Measurements from ENCODE around the gene PSMD9.

Gene PSMD9

DNA sequence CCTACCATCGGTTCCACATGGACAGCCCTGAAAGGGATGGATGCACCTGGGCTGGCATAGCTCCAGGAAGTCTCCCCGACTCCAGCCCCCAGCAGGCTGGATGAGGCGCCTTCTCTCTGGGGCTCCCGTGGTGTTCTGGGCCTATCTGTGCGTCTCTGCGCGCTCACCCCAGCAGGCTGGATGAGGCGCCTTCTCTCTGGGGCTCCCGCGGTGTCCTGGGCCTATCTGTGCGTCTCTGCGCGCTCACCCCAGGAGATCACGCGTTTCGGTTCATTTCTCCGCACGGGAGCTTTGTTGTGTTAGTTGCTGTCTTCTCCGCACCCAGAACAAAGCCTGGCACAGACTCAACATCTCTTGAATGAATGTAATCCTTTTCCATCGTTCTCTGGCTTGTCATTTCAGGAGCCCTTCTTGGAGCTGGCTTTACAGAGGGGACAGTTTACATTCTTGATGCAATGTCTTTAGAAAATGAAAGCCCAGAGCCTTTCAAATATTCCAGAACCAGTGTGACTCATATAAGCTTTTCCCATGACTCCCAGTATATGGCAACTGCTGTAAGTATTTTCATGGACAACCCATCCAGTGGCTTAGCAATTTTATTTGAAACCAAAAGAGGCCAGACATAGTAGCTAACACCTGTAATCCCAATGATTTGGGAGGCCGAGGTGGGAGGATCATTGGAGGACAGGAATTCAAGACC lies 70.1 kb downstream of the PSMD9 start:
- no peaks in the 10 kb centered on the region for H3K27me3 ChIP-seq (ENCODE audit: control insufficient read depth in 3 of 3, insufficient read depth in 3 of 3, low read depth in 1 of 3, low read length in 3 of 3)
- H2BK15ac ChIP-seq (ENCODE audit: low read length) = no peak overlapping the region
- H2AK5ac ChIP-seq (ENCODE audit: low read depth, low read length) = no peak overlapping the region
- no peak overlapping the region for H3K4me2 ChIP-seq (ENCODE audit: insufficient read depth, low read length, poor library complexity, severe bottlenecking)
- no peak overlapping the region for H3K14ac ChIP-seq (ENCODE audit: low read length)
- H3K18ac ChIP-seq (ENCODE audit: low read length) = peak overlapping the region; percentile 42
- peaks cover 0 to 3% of the 10 kb centered on the region in 2 donors for H3K9me3 ChIP-seq (replicated peaks in 1 of 2; ENCODE audit: control insufficient read depth in 2 of 2, insufficient read depth in 1 of 2, low read depth in 1 of 2, low read length in 2 of 2)
- no peaks in the 10 kb centered on the region for H3K36me3 ChIP-seq (replicated peaks in 1 of 2; ENCODE audit: control insufficient read depth in 2 of 2, insufficient read depth in 2 of 2, low read length in 2 of 2)
- peak overlapping the region; percentile 17 for H3K4ac ChIP-seq (ENCODE audit: low read length)
- DNase-seq (ENCODE audit: low spot score) = no peak
- no peak overlapping the region for H4K91ac ChIP-seq (ENCODE audit: low read depth, low read length, poor library complexity)
- WGBS, 2 donors (ENCODE audit: extremely low coverage in 2 of 2, insufficient read length in 2 of 2, insufficient replicate concordance in 1 of 2) = no CpG with 5 or more reads among the region's 21 CpGs
- no peak overlapping the region for H3K9ac ChIP-seq (ENCODE audit: low read depth, low read length, poor library complexity)
- no peak overlapping the region for H4K8ac ChIP-seq (ENCODE audit: low read depth, low read length)
- H3K23ac ChIP-seq (ENCODE audit: low read depth, low read length, poor library complexity) = no peak overlapping the region
- no peak overlapping the region for H2AFZ ChIP-seq (ENCODE audit: low read length)
- no peaks in the 10 kb centered on the region for H3K4me1 ChIP-seq (ENCODE audit: control insufficient read depth in 2 of 2, insufficient read depth in 1 of 2, low read depth in 1 of 2, low read length in 2 of 2)
- H2BK120ac ChIP-seq (ENCODE audit: low read depth, low read length) = no peak overlapping the region
- no peak overlapping the region for H3K27ac ChIP-seq (replicated peaks; ENCODE audit: low read length)
- H2BK12ac ChIP-seq (ENCODE audit: low read length) = no peak overlapping the region
- no peak overlapping the region for H3K4me3 ChIP-seq (ENCODE audit: low read length in 2 of 2)
- H2BK5ac ChIP-seq (ENCODE audit: low read length) = no peak overlapping the region
- H3K79me1 ChIP-seq (ENCODE audit: low read depth, low read length) = no peaks in the 10 kb centered on the region

DNA sequence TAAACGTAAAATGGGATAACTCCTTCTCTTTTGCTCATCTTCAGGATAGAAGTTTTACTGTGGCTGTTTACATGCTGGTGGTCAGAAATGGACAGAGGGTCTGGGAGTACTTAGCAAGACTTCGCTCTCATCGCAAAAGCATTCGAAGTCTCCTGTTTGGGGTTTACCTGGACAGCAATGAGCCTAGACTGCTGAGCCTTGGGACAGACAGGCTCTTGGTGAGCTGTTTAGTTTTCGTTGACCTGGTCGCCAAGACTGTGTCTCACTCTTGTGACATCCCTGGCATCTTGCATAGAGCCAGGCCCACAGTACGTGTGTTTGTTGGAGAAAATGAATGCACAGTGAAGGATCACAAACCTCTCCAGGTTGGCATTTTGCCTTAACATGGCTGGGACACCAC lies 72.0 kb downstream of the PSMD9 start:
- Histone ChIP-seq H3K4ac (ENCODE audit: low read length) (no peak overlapping the region), H3K9ac (ENCODE audit: low read depth, low read length, poor library complexity) (no peak overlapping the region), H3K36me3 (replicated peaks in 1 of 2; ENCODE audit: control insufficient read depth in 2 of 2, insufficient read depth in 2 of 2, low read length in 2 of 2) (no peaks in the 10 kb centered on the region), H3K23ac (ENCODE audit: low read depth, low read length, poor library complexity) (no peak overlapping the region), H3K79me1 (ENCODE audit: low read depth, low read length) (no peaks in the 10 kb centered on the region), H3K27ac (replicated peaks; ENCODE audit: low read length) (no peak overlapping the region), H2BK5ac (ENCODE audit: low read length) (no peak overlapping the region), H2AFZ (ENCODE audit: low read length) (no peak overlapping the region), H4K91ac (ENCODE audit: low read depth, low read length, poor library complexity) (no peak overlapping the region), H3K4me1 (ENCODE audit: control insufficient read depth in 2 of 2, insufficient read depth in 1 of 2, low read depth in 1 of 2, low read length in 2 of 2) (no peaks in the 10 kb centered on the region), H2BK15ac (ENCODE audit: low read length) (no peak overlapping the region), H3K4me2 (ENCODE audit: insufficient read depth, low read length, poor library complexity, severe bottlenecking) (no peak overlapping the region), H2AK5ac (ENCODE audit: low read depth, low read length) (no peak overlapping the region), H4K8ac (ENCODE audit: low read depth, low read length) (no peak overlapping the region), H3K14ac (ENCODE audit: low read length) (no peak overlapping the region), H2BK120ac (ENCODE audit: low read depth, low read length) (no peak overlapping the region), H3K9me3 (replicated peaks in 1 of 2; ENCODE audit: control insufficient read depth in 2 of 2, insufficient read depth in 1 of 2, low read depth in 1 of 2, low read length in 2 of 2) (no peaks in the 10 kb centered on the region), H3K4me3 (ENCODE audit: low read length in 2 of 2) (no peak overlapping the region), H2BK12ac (ENCODE audit: low read length) (no peak overlapping the region), H3K18ac (ENCODE audit: low read length) (no peak overlapping the region), H3K27me3 (ENCODE audit: control insufficient read depth in 3 of 3, insufficient read depth in 3 of 3, low read depth in 1 of 3, low read length in 3 of 3) (no peaks in the 10 kb centered on the region)
- no peak for DNase-seq (ENCODE audit: low spot score)
- WGBS, 2 donors (ENCODE audit: extremely low coverage in 2 of 2, insufficient read length in 2 of 2, insufficient replicate concordance in 1 of 2) = no CpG with 5 or more reads among the region's 7 CpGs

DNA sequence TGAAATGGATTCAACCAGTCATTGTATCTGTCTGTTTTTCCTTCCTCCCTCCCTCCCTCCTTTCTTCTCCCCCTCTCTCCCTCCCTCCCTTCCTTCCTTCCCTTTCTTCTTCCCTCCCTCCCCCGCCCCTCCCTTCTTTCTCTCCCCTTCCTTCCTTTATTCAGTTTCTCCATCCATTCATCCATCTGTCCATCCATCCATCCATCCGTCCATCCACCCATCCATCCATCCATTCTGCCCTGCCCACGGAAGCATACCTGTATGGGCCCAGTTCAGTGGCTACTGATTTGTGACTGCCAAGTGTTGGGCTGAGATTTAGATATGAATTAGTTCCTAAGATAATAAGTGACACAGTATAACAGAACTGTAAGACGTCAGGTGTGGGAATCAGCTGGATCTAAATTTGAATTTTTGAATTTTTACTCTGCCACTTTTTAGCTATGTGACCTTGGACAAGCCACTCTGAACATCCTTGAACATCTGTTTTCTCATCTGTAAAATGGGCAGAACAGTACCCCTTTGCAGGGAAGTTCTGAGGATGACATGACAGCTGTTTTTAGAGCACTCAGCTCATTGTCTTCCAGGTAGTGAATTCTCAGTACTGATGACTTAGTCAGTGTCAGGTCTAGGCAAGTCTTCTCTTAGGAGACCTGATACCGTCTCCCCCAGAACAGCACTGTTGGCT lies 72.7 kb downstream of the PSMD9 start:
- no peak overlapping the region for H3K27ac ChIP-seq (replicated peaks; ENCODE audit: low read length)
- no peak for DNase-seq (ENCODE audit: low spot score)
- no peak overlapping the region for H3K4me3 ChIP-seq (ENCODE audit: low read length in 2 of 2)
- H3K14ac ChIP-seq (ENCODE audit: low read length) = no peak overlapping the region
- no peak overlapping the region for H2AFZ ChIP-seq (ENCODE audit: low read length)
- no peak overlapping the region for H2BK5ac ChIP-seq (ENCODE audit: low read length)
- H2BK15ac ChIP-seq (ENCODE audit: low read length) = no peak overlapping the region
- no peaks in the 10 kb centered on the region for H3K79me1 ChIP-seq (ENCODE audit: low read depth, low read length)
- H3K4ac ChIP-seq (ENCODE audit: low read length) = no peak overlapping the region
- no peak overlapping the region for H4K8ac ChIP-seq (ENCODE audit: low read depth, low read length)
- no peak overlapping the region for H3K18ac ChIP-seq (ENCODE audit: low read length)
- no peaks in the 10 kb centered on the region for H3K36me3 ChIP-seq (replicated peaks in 1 of 2; ENCODE audit: control insufficient read depth in 2 of 2, insufficient read depth in 2 of 2, low read length in 2 of 2)
- no peak overlapping the region for H2BK120ac ChIP-seq (ENCODE audit: low read depth, low read length)
- 100% methylated on average over 1 of the region's 5 CpGs; no CpG with 5 or more reads in 1 of the 2 donors for WGBS, 2 donors (ENCODE audit: extremely low coverage in 2 of 2, insufficient read length in 2 of 2, insufficient replicate concordance in 1 of 2)
- no peaks in the 10 kb centered on the region for H3K27me3 ChIP-seq (ENCODE audit: control insufficient read depth in 3 of 3, insufficient read depth in 3 of 3, low read depth in 1 of 3, low read length in 3 of 3)
- no peak overlapping the region for H3K9ac ChIP-seq (ENCODE audit: low read depth, low read length, poor library complexity)
- no peak overlapping the region for H2BK12ac ChIP-seq (ENCODE audit: low read length)
- H3K4me1 ChIP-seq (ENCODE audit: control insufficient read depth in 2 of 2, insufficient read depth in 1 of 2, low read depth in 1 of 2, low read length in 2 of 2) = no peaks in the 10 kb centered on the region
- no peak overlapping the region for H4K91ac ChIP-seq (ENCODE audit: low read depth, low read length, poor library complexity)
- no peak overlapping the region for H3K23ac ChIP-seq (ENCODE audit: low read depth, low read length, poor library complexity)
- H2AK5ac ChIP-seq (ENCODE audit: low read depth, low read length) = no peak overlapping the region
- no peak overlapping the region for H3K4me2 ChIP-seq (ENCODE audit: insufficient read depth, low read length, poor library complexity, severe bottlenecking)
- H3K9me3 ChIP-seq (replicated peaks in 1 of 2; ENCODE audit: control insufficient read depth in 2 of 2, insufficient read depth in 1 of 2, low read depth in 1 of 2, low read length in 2 of 2) = no peaks in the 10 kb centered on the region

DNA sequence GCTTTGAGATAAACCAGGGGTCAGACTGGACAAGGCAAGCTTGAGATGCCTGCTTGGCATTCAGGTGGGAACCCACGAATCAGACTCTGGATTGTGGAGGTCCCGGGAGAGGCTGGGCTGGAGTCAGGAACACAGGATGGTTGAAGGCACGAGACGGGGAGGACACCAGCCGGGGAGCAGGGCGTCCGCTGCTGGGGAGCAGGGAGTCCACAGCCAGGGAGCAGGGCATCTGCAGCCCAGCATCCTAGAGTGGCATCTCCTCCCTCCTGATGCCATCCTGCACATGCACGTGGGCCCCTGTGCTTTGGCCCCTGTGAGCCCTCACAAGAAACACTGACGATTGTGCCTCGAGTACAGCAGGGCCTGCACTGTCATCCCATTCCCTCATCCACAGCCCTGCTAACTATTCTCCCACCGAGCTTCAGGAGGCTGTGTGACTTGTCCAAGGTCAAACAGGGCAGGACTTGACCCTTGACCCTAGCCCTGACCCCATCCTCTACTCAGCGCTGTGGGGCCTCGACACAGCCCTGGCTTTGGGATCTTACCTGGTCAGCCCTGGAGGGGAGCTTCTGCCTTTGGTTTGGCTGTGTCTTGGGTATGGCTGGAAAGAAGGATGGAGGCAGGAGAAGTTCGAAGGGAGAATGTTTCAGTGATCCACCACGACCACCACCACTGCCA lies 74.9 kb downstream of the PSMD9 start:
- Histone ChIP-seq H4K8ac (ENCODE audit: low read depth, low read length) (no peak overlapping the region), H3K27me3 (ENCODE audit: control insufficient read depth in 3 of 3, insufficient read depth in 3 of 3, low read depth in 1 of 3, low read length in 3 of 3) (no peaks in the 10 kb centered on the region), H3K9me3 (replicated peaks in 1 of 2; ENCODE audit: control insufficient read depth in 2 of 2, insufficient read depth in 1 of 2, low read depth in 1 of 2, low read length in 2 of 2) (no peaks in the 10 kb centered on the region), H2BK5ac (ENCODE audit: low read length) (no peak overlapping the region), H2BK120ac (ENCODE audit: low read depth, low read length) (no peak overlapping the region), H2BK15ac (ENCODE audit: low read length) (no peak overlapping the region), H4K91ac (ENCODE audit: low read depth, low read length, poor library complexity) (no peak overlapping the region), H3K4me1 (ENCODE audit: control insufficient read depth in 2 of 2, insufficient read depth in 1 of 2, low read depth in 1 of 2, low read length in 2 of 2) (no peaks in the 10 kb centered on the region), H3K9ac (ENCODE audit: low read depth, low read length, poor library complexity) (no peak overlapping the region), H3K4me2 (ENCODE audit: insufficient read depth, low read length, poor library complexity, severe bottlenecking) (no peak overlapping the region), H3K36me3 (replicated peaks in 1 of 2; ENCODE audit: control insufficient read depth in 2 of 2, insufficient read depth in 2 of 2, low read length in 2 of 2) (no peaks in the 10 kb centered on the region), H3K14ac (ENCODE audit: low read length) (no peak overlapping the region), H3K79me1 (ENCODE audit: low read depth, low read length) (no peaks in the 10 kb centered on the region), H3K4me3 (ENCODE audit: low read length in 2 of 2) (no peak overlapping the region), H2BK12ac (ENCODE audit: low read length) (peak overlapping the region; percentile 73), H2AK5ac (ENCODE audit: low read depth, low read length) (peak overlapping the region; percentile 37), H3K18ac (ENCODE audit: low read length) (peak overlapping the region; percentile 80), H3K27ac (replicated peaks; ENCODE audit: low read length) (no peak overlapping the region), H3K4ac (ENCODE audit: low read length) (no peak overlapping the region), H3K23ac (ENCODE audit: low read depth, low read length, poor library complexity) (peak overlapping the region; percentile 73), H2AFZ (ENCODE audit: low read length) (no peak overlapping the region)
- DNase-seq (ENCODE audit: low spot score) = no peak
- WGBS, 2 donors (ENCODE audit: extremely low coverage in 2 of 2, insufficient read length in 2 of 2, insufficient replicate concordance in 1 of 2) = no CpG with 5 or more reads among the region's 15 CpGs

Data from neuronal stem cell (in vitro differentiated cells).